Prostate gland (tissue), 2 donors: ENCODE results near the gene ZNF830. TPM values are rescaled to one million over a fixed set of nuclear protein-coding genes. Genes with fewer than 3 reads are reported as not detected.

Experiments
- DNase-seq: peaks from one replicate; pipeline ENCODE4 v3.0.0-alpha.2; 2019; ENCODE audit warnings: low spot score
- H3K27ac ChIP-seq, 2 donors: fragments of 200-600 bp; sonication (generic); 2 replicates each; pipeline ENCODE4 v1.5.1; 2017 to 2019
- H3K27me3 ChIP-seq: fragments of 200-600 bp; sonication (generic); replicated peaks from 2 replicates; pipeline ENCODE4 v1.5.1; 2019; ENCODE audit not compliant: insufficient read depth
- H3K36me3 ChIP-seq, 2 donors: fragments of 200-600 bp; sonication (generic); 1 replicate in 1 of 2; 2 replicates in 1 of 2; pipeline versions ENCODE4 v1.5.1 to v1.8.1; 2017 to 2019
- H3K4me1 ChIP-seq: fragments of 200-600 bp; sonication (generic); replicated peaks from 2 replicates; pipeline ENCODE4 v1.5.1; 2019
- H3K4me3 ChIP-seq, 2 donors: fragments of 200-600 bp; sonication (generic); 2 replicates each; pipeline ENCODE4 v1.5.1; 2017 to 2019
- H3K9me3 ChIP-seq: fragments of 200-600 bp; sonication (generic); 2 replicates; pipeline ENCODE4 v1.5.1; 2017
- CTCF ChIP-seq, 4 experiments: fragments of 200-600 bp in 2 of 4; fragments of 450-650 bp in 2 of 4; sonication (generic) in 2 of 4; IDR thresholded peaks; 1 replicate in 3 of 4; 2 replicates in 1 of 4; pipeline ENCODE4 v1.5.1; 2016 to 2019; ENCODE audit warnings: antibody characterized with exemption in 4 of 4, mild to moderate bottlenecking in 2 of 4, moderate library complexity in 2 of 4
- POLR2A ChIP-seq: fragments of 450-650 bp; IDR thresholded peaks from one replicate; pipeline ENCODE4 v1.6.1; 2016; ENCODE audit warnings: antibody characterized with exemption, mild to moderate bottlenecking
- POLR2AphosphoS5 ChIP-seq: sonication (generic); formaldehyde crosslinking; IDR thresholded peaks from one replicate; pipeline ENCODE4 v1.6.1; 2017; ENCODE audit warnings: antibody characterized with exemption
- WGBS: methylation state at CpG from one replicate; pipeline ENCODE4 v1.1.5; 2018; 5-methylcytosine and 5-hydroxymethylcytosine counted together
- intact Hi-C: fragments of 100-400 bp; cut with DNase I; formaldehyde crosslinking; loops from one replicate; pipeline ENCODE4 v1.14.2; 2022
- total RNA-seq, 2 donors: library from RNA; depleted of rRNA; stranded (reverse); fragments of >200 nt; gene quantifications; one replicate each; pipeline ENCODE4 v1.1.0, GENCODE V29; 2016

Gene ZNF830
- total RNA-seq, 2 donors from 2014 or later: 15.0 to 21.0 TPM

DNA sequence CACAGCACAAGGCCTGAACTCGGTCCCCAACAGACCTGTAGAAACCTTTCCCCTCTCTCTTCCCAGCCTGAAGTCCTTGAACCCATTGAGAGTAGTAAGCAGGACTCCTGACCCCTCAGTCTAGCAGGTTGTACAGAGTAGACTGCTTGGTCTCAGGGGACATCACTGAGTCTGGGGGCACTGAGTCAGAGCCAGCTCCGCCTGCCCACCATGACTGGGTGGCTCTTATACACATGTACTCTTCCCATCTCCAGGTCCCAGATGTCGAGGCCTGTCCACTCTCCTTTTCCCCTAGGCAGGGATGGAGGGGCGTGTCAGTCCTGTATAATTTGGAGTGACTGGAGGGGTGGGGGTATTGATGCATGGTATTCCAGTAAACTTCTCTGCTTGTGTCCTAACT, 42.4 kb downstream of the ZNF830 start:
- Histone ChIP-seq H3K27me3 (no peaks in the 10 kb centered on the region), H3K27ac (peak overlapping the region; percentile 62 to 69), H3K9me3 (no peaks in the 10 kb centered on the region), H3K4me1 (peaks cover 14% of the 10 kb centered on the region), H3K36me3 (peaks cover 0 to 7% of the 10 kb centered on the region in 2 donors), H3K4me3 (no peak overlapping the region)
- TF ChIP-seq POLR2A: no peak
- no peak for TF ChIP-seq CTCF (IDR thresholded peaks at IDR 0.05)
- TF ChIP-seq POLR2AphosphoS5: no peak
- DNase-seq: no peak
- WGBS: 90% methylated on average over 4 of the region's 4 CpGs
- intact Hi-C loops: no loop called here

- Histone ChIP-seq H3K9me3 (no peaks in the 10 kb centered on the region), H3K4me3 (no peak overlapping the region), H3K36me3 (peaks cover 0 to 7% of the 10 kb centered on the region in 2 donors), H3K27ac (peak overlapping the region; percentile 18 to 49), H3K27me3 (no peaks in the 10 kb centered on the region), H3K4me1 (peaks cover 11% of the 10 kb centered on the region)
- intact Hi-C loops: no loop called here
- no peak for TF ChIP-seq POLR2A
- no peak for TF ChIP-seq CTCF (IDR thresholded peaks at IDR 0.05)
- TF ChIP-seq POLR2AphosphoS5: no peak
- WGBS: 90% methylated on average over 4 of the region's 4 CpGs
- DNase-seq: no peak
Measured at GRCh38 chr17:35006345-35006744, 45.0 kb downstream of the ZNF830 start.

DNA sequence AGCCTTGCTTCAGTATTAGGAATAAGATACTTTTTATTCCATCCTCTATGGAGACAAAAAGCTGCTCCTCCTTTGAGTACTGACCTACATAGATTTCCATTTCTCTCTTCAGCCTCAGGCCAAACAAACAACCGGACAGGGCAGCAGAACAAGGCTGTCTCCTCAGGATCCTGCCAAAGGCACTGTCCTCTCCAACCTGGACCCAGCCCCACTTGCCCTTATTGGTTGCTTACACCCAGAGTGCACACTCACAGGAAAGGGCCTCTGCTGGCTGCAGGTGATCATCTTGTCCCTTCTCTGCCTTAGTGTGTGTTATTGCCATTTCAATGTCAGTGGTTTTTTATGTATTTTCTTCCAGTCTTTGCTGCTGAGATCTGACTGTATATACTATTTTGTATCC, 45.6 kb downstream of the ZNF830 start:
- Histone ChIP-seq H3K4me3 (no peak overlapping the region), H3K9me3 (no peaks in the 10 kb centered on the region), H3K27ac (peak overlapping the region; percentile 18 to 49), H3K27me3 (no peaks in the 10 kb centered on the region), H3K4me1 (peaks cover 8% of the 10 kb centered on the region), H3K36me3 (peaks cover 2 to 7% of the 10 kb centered on the region in 2 donors)
- no peak for TF ChIP-seq POLR2A
- TF ChIP-seq POLR2AphosphoS5: peak; percentile 23
- TF ChIP-seq CTCF (IDR thresholded peaks at IDR 0.05): peak in 1 of 4 experiments; percentile 9
- WGBS: 52% methylated on average over 1 of the region's 1 CpG
- intact Hi-C loops: no loop called here
- peak; percentile 36 for DNase-seq

DNA sequence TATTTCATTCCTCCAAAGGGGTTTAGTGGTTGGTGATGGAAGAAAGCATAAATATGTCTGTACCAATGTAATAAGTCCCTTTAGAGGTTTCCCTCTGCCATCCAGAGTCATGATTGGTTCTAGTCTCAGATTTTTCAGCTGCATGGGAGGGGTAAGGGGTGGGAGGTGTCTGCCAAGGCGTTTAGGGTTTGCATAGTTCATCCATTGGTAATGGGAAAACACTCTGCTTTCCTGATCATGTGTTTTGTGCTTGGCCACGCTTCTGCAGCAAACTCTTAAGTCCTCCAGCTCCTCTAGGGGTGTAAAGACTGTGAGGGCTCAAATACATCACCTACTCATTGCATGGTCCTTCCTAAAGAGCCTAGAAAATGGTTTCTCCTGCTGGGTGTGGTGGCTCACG, 48.8 kb downstream of the ZNF830 start:
- H3K9me3 ChIP-seq: no peaks in the 10 kb centered on the region
- H3K27ac ChIP-seq: no peak overlapping the region
- H3K27me3 ChIP-seq: no peaks in the 10 kb centered on the region
- H3K4me1 ChIP-seq: no peaks in the 10 kb centered on the region
- TF ChIP-seq POLR2A (no peak), POLR2AphosphoS5 (no peak), CTCF (IDR thresholded peaks at IDR 0.05) (no peak)
- H3K4me3 ChIP-seq: no peak overlapping the region
- DNase-seq: no peak
- WGBS: 77% methylated on average over 3 of the region's 3 CpGs
- intact Hi-C loops: no loop called here
- peaks cover 0 to 3% of the 10 kb centered on the region in 2 donors for H3K36me3 ChIP-seq

DNA sequence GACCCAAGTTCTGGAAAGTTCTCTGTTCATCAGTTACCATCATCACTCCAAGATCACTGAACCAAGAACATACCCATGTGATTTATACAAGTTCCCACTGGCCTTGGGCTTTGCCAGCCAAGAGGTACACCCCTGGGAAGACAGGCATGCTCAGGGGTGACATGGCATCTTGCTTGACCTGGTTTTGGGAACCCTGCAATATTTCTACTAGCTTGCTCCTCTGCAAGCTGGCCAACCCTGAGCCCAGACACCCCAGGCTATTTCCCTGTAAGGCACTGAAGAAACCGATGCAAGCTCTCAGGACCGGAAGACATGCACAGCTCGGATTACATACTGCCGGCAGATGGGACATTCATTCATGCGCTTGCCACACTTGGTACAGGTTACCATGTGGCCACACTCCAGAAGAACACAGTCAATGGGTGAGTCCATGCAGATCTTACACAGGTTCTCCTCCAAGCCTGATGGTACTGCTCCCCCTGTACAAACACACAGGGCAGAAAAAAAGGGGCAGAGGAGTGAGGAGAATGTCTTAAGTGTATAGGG, 50.4 kb downstream of the ZNF830 start:
- no peaks in the 10 kb centered on the region for H3K27me3 ChIP-seq
- no peaks in the 10 kb centered on the region for H3K9me3 ChIP-seq
- no peak overlapping the region for H3K27ac ChIP-seq
- 64% methylated on average over 5 of the region's 5 CpGs for WGBS
- no peak for TF ChIP-seq CTCF (IDR thresholded peaks at IDR 0.05)
- TF ChIP-seq POLR2A: no peak
- no peak for TF ChIP-seq POLR2AphosphoS5
- no peaks in the 10 kb centered on the region for H3K4me1 ChIP-seq
- DNase-seq: no peak
- no peak overlapping the region for H3K4me3 ChIP-seq
- intact Hi-C loops: no loop called here
- H3K36me3 ChIP-seq: peaks cover 0 to 3% of the 10 kb centered on the region in 2 donors
